Vagina (tissue), 2 donors: ENCODE results near the gene DSCAML1. TPM values are rescaled to one million over a fixed set of nuclear protein-coding genes. Genes with fewer than 3 reads are reported as not detected.

Source experiments
- DNase-seq, 2 donors: peaks; one replicate each; pipeline ENCODE4 v3.0.0-alpha.2; 2017; ENCODE audit errors: extremely low spot score in 2 of 2
- H3K27ac ChIP-seq: fragments of 200-600 bp; sonication (generic); one replicate; pipeline ENCODE4 v1.5.1; 2019
- H3K27me3 ChIP-seq: fragments of 200-600 bp; sonication (generic); one replicate; pipeline ENCODE4 v1.5.1; 2019
- H3K36me3 ChIP-seq, 2 donors: fragments of 200-600 bp; sonication (generic); one replicate each; pipeline ENCODE4 v1.5.1; 2017 to 2019
- H3K4me1 ChIP-seq: fragments of 200-600 bp; sonication (generic); one replicate; pipeline ENCODE4 v1.5.1; 2019
- H3K4me3 ChIP-seq, 2 donors: fragments of 200-600 bp; sonication (generic); 1 replicate in 1 of 2; 2 replicates in 1 of 2; pipeline ENCODE4 v1.5.1; 2016 to 2019
- H3K9me3 ChIP-seq: fragments of 200-600 bp; sonication (generic); one replicate; pipeline ENCODE4 v1.5.1; 2019
- POLR2A ChIP-seq, 2 donors: fragments of 450-650 bp; IDR thresholded peaks; one replicate each; pipeline ENCODE4 v1.6.1; 2017; ENCODE audit warnings: antibody characterized with exemption in 2 of 2, mild to moderate bottlenecking in 2 of 2, moderate library complexity in 2 of 2
- POLR2AphosphoS5 ChIP-seq, 2 donors: sonication (generic); formaldehyde crosslinking; IDR thresholded peaks; one replicate each; pipeline ENCODE4 v1.9.0; 2017; ENCODE audit warnings: antibody characterized with exemption in 2 of 2, mild to moderate bottlenecking in 2 of 2, low read depth in 1 of 2; ENCODE audit not compliant: insufficient read depth in 1 of 2
- intact Hi-C: fragments of 100-400 bp; cut with DNase I; formaldehyde crosslinking; loops from one replicate; pipeline ENCODE4 v1.15.1; 2023
- total RNA-seq: library from RNA; depleted of rRNA; stranded (reverse); fragments of >200 nt; gene quantifications from one replicate; pipeline ENCODE4 v1.2.3, GENCODE V29; 2016
- TF ChIP-seq, protein P1 (sequence below), 3 experiments: fragments of 450-650 bp in 2 of 3; fragments of 200-600 bp in 1 of 3; sonication (generic) in 1 of 3; IDR thresholded peaks; one replicate each; pipeline ENCODE4 v1.5.1; 2017 to 2019; ENCODE audit warnings: antibody characterized with exemption in 3 of 3, mild to moderate bottlenecking in 2 of 3, moderate library complexity in 2 of 3

Gene DSCAML1
- total RNA-seq, 1 donor from 2014 or later = 0.25 TPM

- H3K4me3 ChIP-seq = no peak overlapping the region
- intact Hi-C loops = no loop called here
- no peaks in the 10 kb centered on the region for H3K4me1 ChIP-seq
- no peak overlapping the region for H3K27ac ChIP-seq
- no peaks in the 10 kb centered on the region for H3K36me3 ChIP-seq
- H3K9me3 ChIP-seq = no peaks in the 10 kb centered on the region
- no peaks in the 10 kb centered on the region for H3K27me3 ChIP-seq
- TF ChIP-seq POLR2AphosphoS5 (IDR thresholded peaks at IDR 0.05; ENCODE audit: insufficient read depth in 1 of 2, low read depth in 1 of 2) (no peak), POLR2A (IDR thresholded peaks at IDR 0.05) (no peak)
- TF ChIP-seq, protein P1, sequence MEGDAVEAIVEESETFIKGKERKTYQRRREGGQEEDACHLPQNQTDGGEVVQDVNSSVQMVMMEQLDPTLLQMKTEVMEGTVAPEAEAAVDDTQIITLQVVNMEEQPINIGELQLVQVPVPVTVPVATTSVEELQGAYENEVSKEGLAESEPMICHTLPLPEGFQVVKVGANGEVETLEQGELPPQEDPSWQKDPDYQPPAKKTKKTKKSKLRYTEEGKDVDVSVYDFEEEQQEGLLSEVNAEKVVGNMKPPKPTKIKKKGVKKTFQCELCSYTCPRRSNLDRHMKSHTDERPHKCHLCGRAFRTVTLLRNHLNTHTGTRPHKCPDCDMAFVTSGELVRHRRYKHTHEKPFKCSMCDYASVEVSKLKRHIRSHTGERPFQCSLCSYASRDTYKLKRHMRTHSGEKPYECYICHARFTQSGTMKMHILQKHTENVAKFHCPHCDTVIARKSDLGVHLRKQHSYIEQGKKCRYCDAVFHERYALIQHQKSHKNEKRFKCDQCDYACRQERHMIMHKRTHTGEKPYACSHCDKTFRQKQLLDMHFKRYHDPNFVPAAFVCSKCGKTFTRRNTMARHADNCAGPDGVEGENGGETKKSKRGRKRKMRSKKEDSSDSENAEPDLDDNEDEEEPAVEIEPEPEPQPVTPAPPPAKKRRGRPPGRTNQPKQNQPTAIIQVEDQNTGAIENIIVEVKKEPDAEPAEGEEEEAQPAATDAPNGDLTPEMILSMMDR (IDR thresholded peaks at IDR 0.05) = no peak
- DNase-seq = no peak
Measured at GRCh38 chr11:117559698-117560097, 237.3 kb downstream of the DSCAML1 start.

DNA sequence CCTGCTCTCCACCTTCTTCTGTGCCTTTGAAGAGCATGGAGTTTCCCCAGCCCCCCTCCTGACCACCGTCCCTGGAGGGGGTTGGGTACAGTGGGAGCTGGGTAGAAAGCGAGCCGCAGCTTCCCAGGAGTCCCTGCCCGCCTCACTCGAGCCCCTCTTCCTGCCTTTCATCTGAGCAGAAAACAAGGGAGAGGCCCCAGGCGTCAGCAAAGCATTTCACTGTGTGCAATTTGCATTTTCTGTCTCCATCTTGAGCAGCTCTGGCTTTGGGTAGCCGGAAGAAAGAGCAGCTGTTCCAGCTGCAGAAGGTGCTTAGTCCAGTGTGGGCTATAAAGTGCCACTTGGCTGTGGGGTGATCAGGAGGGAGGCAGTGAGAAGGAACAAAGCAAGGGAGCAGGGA, 239.7 kb downstream of the DSCAML1 start:
- no peaks in the 10 kb centered on the region for H3K9me3 ChIP-seq

GRCh38 chr11:117554601-117555333, 242.2 kb downstream of the DSCAML1 start:
- no peaks in the 10 kb centered on the region for H3K4me1 ChIP-seq
- TF ChIP-seq, protein P1 (IDR thresholded peaks at IDR 0.05) = no peak
- no peak for TF ChIP-seq POLR2AphosphoS5 (IDR thresholded peaks at IDR 0.05; ENCODE audit: insufficient read depth in 1 of 2, low read depth in 1 of 2)
- no peaks in the 10 kb centered on the region for H3K9me3 ChIP-seq
- no peak for DNase-seq
- H3K36me3 ChIP-seq = no peaks in the 10 kb centered on the region
- no peak overlapping the region for H3K27ac ChIP-seq
- intact Hi-C loops = no loop called here
- H3K4me3 ChIP-seq = no peak overlapping the region
- H3K27me3 ChIP-seq = no peaks in the 10 kb centered on the region

More for the DNA sequence above, 239.7 kb downstream of the DSCAML1 start:
- DNase-seq = no peak
- Histone ChIP-seq H3K36me3 (no peaks in the 10 kb centered on the region), H3K4me1 (no peaks in the 10 kb centered on the region), H3K27me3 (no peaks in the 10 kb centered on the region), H3K27ac (no peak overlapping the region), H3K4me3 (no peak overlapping the region)
- TF ChIP-seq POLR2AphosphoS5 (IDR thresholded peaks at IDR 0.05; ENCODE audit: insufficient read depth in 1 of 2, low read depth in 1 of 2) (no peak), POLR2A (IDR thresholded peaks at IDR 0.05) (no peak)
- TF ChIP-seq, protein P1 (IDR thresholded peaks at IDR 0.05) = no peak
- intact Hi-C loops = no loop called here

DNA sequence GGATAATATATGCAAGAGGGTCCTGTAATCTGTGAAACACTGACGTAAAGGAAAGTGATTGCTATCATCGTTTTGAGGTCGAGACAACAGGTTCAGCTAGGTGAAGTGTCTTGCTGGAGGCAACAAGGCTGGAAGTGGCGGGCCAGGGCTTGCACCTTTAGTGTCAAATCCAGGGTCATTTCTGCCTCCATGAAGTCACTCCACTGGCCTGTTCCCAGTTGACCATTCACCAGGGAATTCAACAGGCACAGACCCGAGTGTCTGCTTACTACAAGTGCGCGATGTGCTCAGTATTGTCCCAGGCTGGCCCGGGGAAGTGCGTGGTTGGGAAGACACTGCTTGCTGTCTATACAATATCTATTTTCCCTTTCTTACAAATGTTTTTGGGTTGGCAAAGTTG, 244.4 kb downstream of the DSCAML1 start:
- no peaks in the 10 kb centered on the region for H3K9me3 ChIP-seq
- H3K36me3 ChIP-seq = no peaks in the 10 kb centered on the region
- DNase-seq = no peak
- intact Hi-C loops = no loop called here
- no peaks in the 10 kb centered on the region for H3K27me3 ChIP-seq
- no peaks in the 10 kb centered on the region for H3K4me1 ChIP-seq
- H3K4me3 ChIP-seq = no peak overlapping the region
- no peak overlapping the region for H3K27ac ChIP-seq
- TF ChIP-seq, protein P1 (IDR thresholded peaks at IDR 0.05) = no peak
- TF ChIP-seq POLR2A (IDR thresholded peaks at IDR 0.05) (no peak), POLR2AphosphoS5 (IDR thresholded peaks at IDR 0.05; ENCODE audit: insufficient read depth in 1 of 2, low read depth in 1 of 2) (no peak)

DNA sequence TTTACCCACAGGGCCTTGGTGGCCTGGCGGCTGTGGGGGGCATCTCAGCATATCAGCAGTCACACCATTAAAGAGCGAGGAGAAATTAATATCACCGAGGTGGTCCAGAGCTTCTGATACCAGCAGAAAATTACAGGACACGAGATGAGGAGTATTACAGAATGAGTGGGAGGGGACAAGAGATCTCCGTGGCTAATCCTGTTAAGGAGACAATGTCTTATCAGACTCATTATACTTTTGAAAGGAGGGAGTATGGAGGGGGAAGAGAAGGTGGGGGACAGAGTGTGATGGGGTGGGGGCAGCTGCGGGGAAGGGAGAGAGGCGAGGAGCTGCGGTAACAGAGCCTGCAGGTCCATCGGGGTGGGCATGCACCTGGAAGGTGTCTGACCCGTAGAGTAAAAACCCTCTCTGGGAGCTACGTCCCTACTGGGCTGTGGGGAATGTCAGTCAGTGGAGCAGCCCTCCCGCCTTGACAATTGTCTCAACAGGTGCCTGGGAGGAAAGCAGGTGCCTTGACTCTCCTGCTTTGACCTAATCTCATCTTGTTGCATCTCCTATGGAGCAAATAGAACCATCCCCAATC, 245.2 kb downstream of the DSCAML1 start:
- H3K36me3 ChIP-seq = no peaks in the 10 kb centered on the region
- DNase-seq = no peak
- TF ChIP-seq POLR2AphosphoS5 (IDR thresholded peaks at IDR 0.05; ENCODE audit: insufficient read depth in 1 of 2, low read depth in 1 of 2) (no peak), POLR2A (IDR thresholded peaks at IDR 0.05) (no peak)
- TF ChIP-seq, protein P1 (IDR thresholded peaks at IDR 0.05) = no peak
- H3K27ac ChIP-seq = no peak overlapping the region
- intact Hi-C loops = no loop called here
- no peaks in the 10 kb centered on the region for H3K4me1 ChIP-seq
- no peaks in the 10 kb centered on the region for H3K27me3 ChIP-seq
- H3K4me3 ChIP-seq = no peak overlapping the region
- no peaks in the 10 kb centered on the region for H3K9me3 ChIP-seq
